ENCODE data around the gene YPEL2. TPM values are rescaled to one million over a fixed set of nuclear protein-coding genes. Genes with fewer than 3 reads are reported as not detected.

The YPEL2 gene
- total and polyA plus RNA-seq, 2 of the 13 experiments (the other 11 are each of a cell fraction or from before 2014, with no cell fraction given): 8.5 to 21.1 TPM

GRCh38 chr17:59423137-59423724, 91.8 kb downstream of the YPEL2 start (continued):
- no peak for TF ChIP-seq NR2F6 (IDR thresholded peaks at IDR 0.05)
- TF ChIP-seq NR2F6 (CRISPR knock-in tag; IDR thresholded peaks at IDR 0.05): no peak
- no peak for TF ChIP-seq ZNF253 (CRISPR knock-in tag; IDR thresholded peaks at IDR 0.05; ENCODE audit: borderline replicate concordance)
- no peak for TF ChIP-seq ELF4 (CRISPR knock-in tag; IDR thresholded peaks at IDR 0.05; ENCODE audit: borderline replicate concordance)
- TF ChIP-seq MYPOP (CRISPR knock-in tag; IDR thresholded peaks at IDR 0.05): no peak
- TF ChIP-seq TEAD2 (CRISPR knock-in tag; IDR thresholded peaks at IDR 0.05): no peak
- peak; percentile 42; the same call in 1 of the 2 replicates for TF ChIP-seq PHF20 (CRISPR knock-in tag; IDR thresholded peaks at IDR 0.05)
- no peak for TF ChIP-seq ATF1 (CRISPR knock-in tag; IDR thresholded peaks at IDR 0.05)
- TF ChIP-seq ZBTB4 (CRISPR knock-in tag; IDR thresholded peaks at IDR 0.05; ENCODE audit: borderline replicate concordance): no peak
- no peak for TF ChIP-seq ARNT2 (CRISPR knock-in tag; IDR thresholded peaks at IDR 0.05; ENCODE audit: low read depth)
- TF ChIP-seq ZNF230 (CRISPR knock-in tag; IDR thresholded peaks at IDR 0.05): peak; percentile 55; the same call in 1 of the 2 replicates
- no peak for TF ChIP-seq SMAD9 (CRISPR knock-in tag; IDR thresholded peaks at IDR 0.05)
- TF ChIP-seq RAD21 (CRISPR knock-in tag; IDR thresholded peaks at IDR 0.05): no peak
- TF ChIP-seq MEIS2 (CRISPR knock-in tag; IDR thresholded peaks at IDR 0.05): no peak
- no peak for TF ChIP-seq ATM (IDR thresholded peaks at IDR 0.05; ENCODE audit: borderline replicate concordance)
- TF ChIP-seq MAF1 (CRISPR knock-in tag; IDR thresholded peaks at IDR 0.05; ENCODE audit: borderline replicate concordance): no peak
- peak; percentile 100 for TF ChIP-seq ZFP90 (CRISPR knock-in tag; IDR thresholded peaks at IDR 0.05; ENCODE audit: borderline replicate concordance)
- no peak; the same call in 1 of the 2 replicates for TF ChIP-seq BCL3 (CRISPR knock-in tag; IDR thresholded peaks at IDR 0.05)
- TF ChIP-seq, protein P1, sequence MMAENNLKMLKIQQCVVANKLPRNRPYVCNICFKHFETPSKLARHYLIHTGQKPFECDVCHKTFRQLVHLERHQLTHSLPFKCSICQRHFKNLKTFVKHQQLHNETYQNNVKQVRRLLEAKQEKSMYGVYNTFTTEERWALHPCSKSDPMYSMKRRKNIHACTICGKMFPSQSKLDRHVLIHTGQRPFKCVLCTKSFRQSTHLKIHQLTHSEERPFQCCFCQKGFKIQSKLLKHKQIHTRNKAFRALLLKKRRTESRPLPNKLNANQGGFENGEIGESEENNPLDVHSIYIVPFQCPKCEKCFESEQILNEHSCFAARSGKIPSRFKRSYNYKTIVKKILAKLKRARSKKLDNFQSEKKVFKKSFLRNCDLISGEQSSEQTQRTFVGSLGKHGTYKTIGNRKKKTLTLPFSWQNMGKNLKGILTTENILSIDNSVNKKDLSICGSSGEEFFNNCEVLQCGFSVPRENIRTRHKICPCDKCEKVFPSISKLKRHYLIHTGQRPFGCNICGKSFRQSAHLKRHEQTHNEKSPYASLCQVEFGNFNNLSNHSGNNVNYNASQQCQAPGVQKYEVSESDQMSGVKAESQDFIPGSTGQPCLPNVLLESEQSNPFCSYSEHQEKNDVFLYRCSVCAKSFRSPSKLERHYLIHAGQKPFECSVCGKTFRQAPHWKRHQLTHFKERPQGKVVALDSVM (CRISPR knock-in tag; IDR thresholded peaks at IDR 0.05): peak; percentile 39; the same call in 1 of the 2 replicates
- TF ChIP-seq GATA4 (IDR thresholded peaks at IDR 0.05; ENCODE audit: borderline replicate concordance, low read depth): no peak
- no peak for TF ChIP-seq SOX13 (IDR thresholded peaks at IDR 0.05)
- TF ChIP-seq SOX13 (CRISPR knock-in tag; conservative IDR thresholded peaks at IDR 0.05 in 1 of 2, IDR thresholded peaks at IDR 0.05 in 1 of 2): no peak
- TF ChIP-seq TFAP4 (IDR thresholded peaks at IDR 0.05; ENCODE audit: borderline replicate concordance, low read depth): peak; percentile 28; the same call in 1 of the 2 replicates
